Natural killer cell (primary cell): ENCODE measurements around the gene RBM19. TPM values are rescaled to one million over a fixed set of nuclear protein-coding genes. Genes with fewer than 3 reads are reported as not detected.

Experiments used
- ATAC-seq, 3 donors: fragments of 150-1000 bp in 2 of 3; fragments of 200-7000 bp in 1 of 3; cut with Tn5 transposase; 1 replicate in 1 of 3; 2 replicates in 2 of 3; pipeline ENCODE4 v1.10.0; 2021; ENCODE audit warnings: mild to moderate bottlenecking in 2 of 3, moderate library complexity in 2 of 3
- DNase-seq, 2 donors: peaks; one replicate each; pipeline versions ENCODE4 v3.0.0 to v3.0.0-alpha.2; 2013 to 2021; ENCODE audit warnings: mixed read lengths in 1 of 2
- H3K27ac ChIP-seq: one replicate; pipeline ENCODE4 v1.5.1; 2013; ENCODE audit warnings: mild to moderate bottlenecking, low read length
- H3K27me3 ChIP-seq: one replicate; pipeline ENCODE4 v1.6.1; 2013; ENCODE audit warnings: low read length; ENCODE audit not compliant: control insufficient read depth, insufficient read depth
- H3K36me3 ChIP-seq: one replicate; pipeline ENCODE4 v1.6.1; 2013; ENCODE audit warnings: low read length; ENCODE audit not compliant: control insufficient read depth, insufficient read depth
- H3K4me1 ChIP-seq: one replicate; pipeline ENCODE4 v1.6.1; 2013; ENCODE audit warnings: low read length; ENCODE audit not compliant: control insufficient read depth, insufficient read depth
- H3K4me3 ChIP-seq: one replicate; pipeline ENCODE4 v1.5.1; 2013; ENCODE audit warnings: low read length
- H3K9me3 ChIP-seq: one replicate; pipeline ENCODE4 v1.6.1; 2013; ENCODE audit warnings: low read length; ENCODE audit not compliant: control insufficient read depth, insufficient read depth
- H3K27ac Mint-ChIP-seq, 2 donors: one replicate each; pipeline ENCODE4 v1.8.0; 2022; ENCODE audit warnings: mild to moderate bottlenecking in 2 of 2, mixed read lengths in 2 of 2, moderate library complexity in 1 of 2
- H3K27me3 Mint-ChIP-seq, 2 donors: one replicate each; pipeline ENCODE4 v1.8.0; 2022; ENCODE audit warnings: low read depth in 2 of 2, mixed read lengths in 2 of 2
- H3K36me3 Mint-ChIP-seq: one replicate; pipeline ENCODE4 v1.8.0; 2022; ENCODE audit warnings: mixed read lengths
- H3K4me1 Mint-ChIP-seq, 2 donors: one replicate each; pipeline ENCODE4 v1.8.0; 2022; ENCODE audit warnings: mixed read lengths in 2 of 2
- H3K4me3 Mint-ChIP-seq: one replicate; pipeline ENCODE4 v1.8.0; 2022; ENCODE audit warnings: mild to moderate bottlenecking, moderate library complexity, mixed read lengths
- H3K9me3 Mint-ChIP-seq, 2 donors: one replicate each; pipeline ENCODE4 v1.8.0; 2022; ENCODE audit warnings: mixed read lengths in 2 of 2
- WGBS: methylation state at CpG from one replicate; pipeline ENCODE4 v1.1.7; 2013; ENCODE audit warnings: missing lambda C conversion rate; ENCODE audit not compliant: insufficient coverage; 5-methylcytosine and 5-hydroxymethylcytosine counted together
- intact Hi-C: fragments of 100-400 bp; cut with micrococcal nuclease; formaldehyde crosslinking; loops from one replicate; pipeline ENCODE4 v1.14.2; 2022
- total RNA-seq, 4 donors: library from RNA; stranded (reverse); fragments of 120-200 nt in 1 of 4; gene quantifications; one replicate each; pipeline versions ENCODE4 v1.2.3 to v1.2.4, GENCODE V29; 2013 to 2022
- TF ChIP-seq, protein P1 (sequence below): fragments of 200-600 bp; IDR thresholded peaks from one replicate; pipeline ENCODE4 v1.8.0; 2022; ENCODE audit warnings: antibody characterized with exemption

RBM19 gene
- total RNA-seq, 3 donors from 2014 or later (not counting 1 experiment from before 2014, with no cell fraction given) = 49.9 to 70.6 (median 60.9) TPM

DNA sequence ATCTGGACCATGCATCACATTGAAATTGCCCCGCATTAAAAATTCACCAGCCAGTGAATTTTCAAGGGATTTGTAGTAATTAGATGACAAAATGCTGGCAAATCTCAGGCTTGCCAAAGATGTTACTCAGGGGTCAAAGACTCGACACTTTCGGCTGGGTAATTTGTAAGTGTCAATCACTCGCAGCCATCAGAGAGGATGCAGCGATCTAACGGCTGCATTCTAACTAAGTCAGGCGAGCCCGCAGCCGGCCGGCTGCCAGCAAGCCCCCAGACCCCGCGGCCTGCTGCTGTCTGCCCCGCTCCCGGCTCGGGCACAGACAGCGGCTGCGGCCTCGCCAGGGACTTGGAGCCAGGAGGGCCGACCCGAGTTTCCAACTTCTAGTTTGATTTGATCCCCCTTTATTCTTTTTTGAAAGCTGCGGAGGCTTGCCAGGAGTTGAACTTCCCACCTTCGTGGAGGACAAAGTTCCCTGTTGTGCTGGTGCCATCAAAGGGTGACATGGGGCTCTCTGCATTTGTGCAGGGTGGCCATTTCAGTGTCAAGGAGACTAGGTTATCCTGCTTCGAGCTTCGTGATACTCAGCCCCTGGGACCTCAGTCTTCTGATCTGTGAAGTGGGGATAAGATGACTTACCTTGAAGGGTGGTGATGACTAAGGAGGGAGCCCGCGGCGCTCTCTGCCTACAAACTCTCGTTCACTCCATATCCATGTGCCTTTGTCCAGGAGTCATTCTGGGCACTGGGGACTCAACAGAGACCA is 169.9 kb downstream of the RBM19 start:
- Histone ChIP-seq H3K4me1 (no peaks in the 10 kb centered on the region), H3K4me3 (no peak overlapping the region), H3K27ac (no peak overlapping the region), H3K9me3 (no peaks in the 10 kb centered on the region), H3K36me3 (no peaks in the 10 kb centered on the region), H3K27me3 (no peaks in the 10 kb centered on the region)
- no peak for DNase-seq
- WGBS = 86% methylated on average over 24 of the region's 28 CpGs
- Mint-ChIP-seq H3K9me3 (no peaks in the 10 kb centered on the region), H3K4me1 (no peaks in the 10 kb centered on the region), H3K27me3 (no peaks in the 10 kb centered on the region), H3K27ac (no peak overlapping the region), H3K4me3 (no peak overlapping the region), H3K36me3 (no peaks in the 10 kb centered on the region)
- intact Hi-C loops = no loop called here
- TF ChIP-seq, protein P1, sequence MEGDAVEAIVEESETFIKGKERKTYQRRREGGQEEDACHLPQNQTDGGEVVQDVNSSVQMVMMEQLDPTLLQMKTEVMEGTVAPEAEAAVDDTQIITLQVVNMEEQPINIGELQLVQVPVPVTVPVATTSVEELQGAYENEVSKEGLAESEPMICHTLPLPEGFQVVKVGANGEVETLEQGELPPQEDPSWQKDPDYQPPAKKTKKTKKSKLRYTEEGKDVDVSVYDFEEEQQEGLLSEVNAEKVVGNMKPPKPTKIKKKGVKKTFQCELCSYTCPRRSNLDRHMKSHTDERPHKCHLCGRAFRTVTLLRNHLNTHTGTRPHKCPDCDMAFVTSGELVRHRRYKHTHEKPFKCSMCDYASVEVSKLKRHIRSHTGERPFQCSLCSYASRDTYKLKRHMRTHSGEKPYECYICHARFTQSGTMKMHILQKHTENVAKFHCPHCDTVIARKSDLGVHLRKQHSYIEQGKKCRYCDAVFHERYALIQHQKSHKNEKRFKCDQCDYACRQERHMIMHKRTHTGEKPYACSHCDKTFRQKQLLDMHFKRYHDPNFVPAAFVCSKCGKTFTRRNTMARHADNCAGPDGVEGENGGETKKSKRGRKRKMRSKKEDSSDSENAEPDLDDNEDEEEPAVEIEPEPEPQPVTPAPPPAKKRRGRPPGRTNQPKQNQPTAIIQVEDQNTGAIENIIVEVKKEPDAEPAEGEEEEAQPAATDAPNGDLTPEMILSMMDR = no peak
- no peak for ATAC-seq

DNA sequence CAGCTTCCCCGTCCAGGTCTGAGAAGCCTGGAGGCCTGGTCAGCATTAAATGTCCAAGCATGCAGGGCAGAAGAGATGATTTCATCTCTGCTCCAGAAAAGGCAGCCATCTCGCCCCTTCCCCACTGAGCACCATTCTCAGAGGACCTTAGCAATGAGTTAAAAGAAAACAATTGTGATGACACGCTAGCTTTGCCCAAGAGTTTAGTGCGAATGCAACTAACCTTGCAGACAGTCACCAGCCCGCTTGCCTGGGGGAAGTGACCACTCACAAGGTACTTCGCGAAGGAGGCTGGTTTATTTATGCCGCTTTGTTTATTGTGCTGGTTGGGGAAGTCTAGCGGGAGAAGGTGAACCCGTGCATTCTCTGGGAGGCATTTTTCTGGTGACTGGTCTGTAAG is 170.7 kb downstream of the RBM19 start:
- intact Hi-C loops = no loop called here
- TF ChIP-seq, protein P1 = no peak
- Histone ChIP-seq H3K9me3 (no peaks in the 10 kb centered on the region), H3K27ac (no peak overlapping the region), H3K36me3 (no peaks in the 10 kb centered on the region), H3K27me3 (no peaks in the 10 kb centered on the region), H3K4me3 (no peak overlapping the region), H3K4me1 (no peaks in the 10 kb centered on the region)
- DNase-seq (no peak), ATAC-seq (no peak)
- Mint-ChIP-seq H3K4me1 (no peaks in the 10 kb centered on the region), H3K27ac (no peak overlapping the region), H3K27me3 (no peaks in the 10 kb centered on the region), H3K9me3 (no peaks in the 10 kb centered on the region), H3K36me3 (no peaks in the 10 kb centered on the region), H3K4me3 (no peak overlapping the region)
- WGBS = 82% methylated on average over 10 of the region's 10 CpGs

DNA sequence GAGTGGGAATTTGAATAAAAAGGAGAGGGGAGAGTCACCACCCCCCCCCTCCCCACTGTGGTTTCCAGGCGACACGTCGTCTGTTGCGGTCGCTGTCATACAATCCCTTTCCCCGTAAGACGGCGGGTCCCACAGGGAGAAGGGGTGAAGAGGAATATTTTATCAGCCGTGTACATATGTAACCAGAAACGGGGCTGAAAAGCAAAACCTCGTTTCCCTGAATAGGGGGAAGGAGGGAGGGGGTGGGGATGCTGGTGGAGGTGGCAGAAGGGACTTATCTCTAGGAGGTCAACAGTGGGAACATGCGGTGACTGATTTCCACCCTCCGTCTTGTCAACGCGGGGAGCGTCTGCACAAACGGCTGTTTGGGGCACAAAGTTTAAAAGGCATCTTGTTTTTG is 171.4 kb downstream of the RBM19 start:
- WGBS = 65% methylated on average over 13 of the region's 17 CpGs
- intact Hi-C loops = no loop called here
- ATAC-seq = no peak
- no peak overlapping the region for H3K4me3 Mint-ChIP-seq
- H3K4me1 ChIP-seq = no peaks in the 10 kb centered on the region
- H3K27me3 ChIP-seq = no peaks in the 10 kb centered on the region
- no peak overlapping the region for H3K27ac ChIP-seq
- H3K4me1 Mint-ChIP-seq = no peaks in the 10 kb centered on the region
- TF ChIP-seq, protein P1 = no peak
- no peak overlapping the region for H3K27ac Mint-ChIP-seq
- H3K9me3 Mint-ChIP-seq = no peaks in the 10 kb centered on the region
- H3K4me3 ChIP-seq = no peak overlapping the region
- DNase-seq = no peak
- no peaks in the 10 kb centered on the region for H3K9me3 ChIP-seq
- no peaks in the 10 kb centered on the region for H3K36me3 ChIP-seq
- H3K27me3 Mint-ChIP-seq = peaks cover 0 to 2% of the 10 kb centered on the region in 2 donors
- H3K36me3 Mint-ChIP-seq = no peaks in the 10 kb centered on the region

DNA sequence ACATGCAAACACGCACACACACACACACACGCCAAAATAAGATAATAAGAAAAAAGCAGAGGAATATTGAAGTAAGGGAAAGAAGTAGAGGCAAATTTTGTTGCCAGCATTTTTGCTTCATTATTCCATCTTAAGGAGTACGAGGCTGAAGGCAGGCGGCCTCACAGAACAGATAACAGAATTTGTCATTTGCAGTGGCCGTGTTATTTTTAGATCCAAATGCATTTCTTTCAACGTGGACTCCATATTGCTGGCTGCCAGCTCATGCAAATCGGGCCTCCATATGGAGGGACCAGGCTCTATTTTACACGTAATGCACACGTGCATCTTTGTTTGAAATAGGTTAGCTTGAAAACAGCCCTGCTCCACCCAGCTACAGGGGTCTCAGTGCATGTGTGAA is 172.9 kb downstream of the RBM19 start:
- Histone ChIP-seq H3K9me3 (no peaks in the 10 kb centered on the region), H3K4me1 (no peaks in the 10 kb centered on the region), H3K27me3 (no peaks in the 10 kb centered on the region), H3K36me3 (no peaks in the 10 kb centered on the region), H3K4me3 (no peak overlapping the region), H3K27ac (no peak overlapping the region)
- no peaks in the 10 kb centered on the region for H3K36me3 Mint-ChIP-seq
- TF ChIP-seq, protein P1 = no peak
- intact Hi-C loops = no loop called here
- ATAC-seq = no peak
- 89% methylated on average over 7 of the region's 9 CpGs for WGBS
- H3K27me3 Mint-ChIP-seq = peaks cover 0 to 2% of the 10 kb centered on the region in 2 donors
- H3K4me1 Mint-ChIP-seq = no peaks in the 10 kb centered on the region
- H3K4me3 Mint-ChIP-seq = no peak overlapping the region
- DNase-seq = no peak
- H3K9me3 Mint-ChIP-seq = no peaks in the 10 kb centered on the region
- H3K27ac Mint-ChIP-seq = no peak overlapping the region
